Activated T-cell treated with anti-CD3 and anti-CD28 coated beads, Interleukin-2, amount 50 U/mL, for 72 hours (primary cell): ENCODE measurements around the gene TMEM175. TPM values are rescaled to one million over a fixed set of nuclear protein-coding genes. Genes with fewer than 3 reads are reported as not detected.

Experiments used
- ATAC-seq, 2 donors: fragments of 150-1000 bp; cut with Tn5 transposase; replicated peaks in 1 of 2; 2 replicates each; pipeline ENCODE4 v1.10.0; 2021; ENCODE audit warnings: moderate library complexity in 2 of 2, mild to moderate bottlenecking in 1 of 2
- DNase-seq, 2 donors: peaks; one replicate each; pipeline ENCODE4 v3.0.0; 2021 to 2022; ENCODE audit warnings: mixed read lengths in 1 of 2
- H3K27ac Mint-ChIP-seq: one replicate; pipeline ENCODE4 v1.8.0; 2022; ENCODE audit warnings: mild to moderate bottlenecking, moderate library complexity, mixed read lengths
- H3K27me3 Mint-ChIP-seq: one replicate; pipeline ENCODE4 v1.8.0; 2022; ENCODE audit warnings: low read depth, mixed read lengths
- H3K36me3 Mint-ChIP-seq, 2 donors: one replicate each; pipeline ENCODE4 v1.8.0; 2022; ENCODE audit warnings: mixed read lengths in 2 of 2, mild to moderate bottlenecking in 1 of 2; ENCODE audit not compliant: insufficient read depth in 2 of 2
- H3K4me1 Mint-ChIP-seq: one replicate; pipeline ENCODE4 v1.8.0; 2022; ENCODE audit warnings: low read depth, mixed read lengths
- H3K4me3 Mint-ChIP-seq, 2 donors: one replicate each; pipeline ENCODE4 v1.8.0; 2022; ENCODE audit warnings: mild to moderate bottlenecking in 2 of 2, mixed read lengths in 2 of 2, moderate library complexity in 2 of 2
- H3K9me3 Mint-ChIP-seq, 2 donors: one replicate each; pipeline ENCODE4 v1.8.0; 2022; ENCODE audit warnings: mixed read lengths in 2 of 2
- total RNA-seq, 2 donors: library from RNA; stranded (reverse); gene quantifications; one replicate each; pipeline ENCODE4 v1.2.3, GENCODE V29; 2022

TMEM175 gene
- total RNA-seq, 2 donors from 2014 or later, result 21.0 to 22.0 TPM

- DNase-seq (no peak), ATAC-seq (no peak)
- no peaks in the 10 kb centered on the region for H3K27me3 Mint-ChIP-seq
- H3K4me3 Mint-ChIP-seq, result no peak overlapping the region
- H3K36me3 Mint-ChIP-seq, result no peaks in the 10 kb centered on the region
- H3K27ac Mint-ChIP-seq, result no peak overlapping the region
- H3K9me3 Mint-ChIP-seq, result no peaks in the 10 kb centered on the region
- no peaks in the 10 kb centered on the region for H3K4me1 Mint-ChIP-seq
Observed at GRCh38 chr4:963276-964225, 31.3 kb downstream of the TMEM175 start.

- ATAC-seq, result no peak
- no peaks in the 10 kb centered on the region for H3K4me1 Mint-ChIP-seq
- DNase-seq, result no peak
- H3K27ac Mint-ChIP-seq, result no peak overlapping the region
- no peaks in the 10 kb centered on the region for H3K27me3 Mint-ChIP-seq
- H3K4me3 Mint-ChIP-seq, result no peak overlapping the region
- H3K36me3 Mint-ChIP-seq, result no peaks in the 10 kb centered on the region
- H3K9me3 Mint-ChIP-seq, result no peaks in the 10 kb centered on the region
Observed at GRCh38 chr4:964346-965025, 32.2 kb downstream of the TMEM175 start.

GRCh38 chr4:965048-965765 is 32.9 kb downstream of the TMEM175 start:
- Mint-ChIP-seq H3K9me3 (no peaks in the 10 kb centered on the region), H3K4me3 (no peak overlapping the region), H3K27me3 (no peaks in the 10 kb centered on the region), H3K27ac (no peak overlapping the region), H3K4me1 (no peaks in the 10 kb centered on the region), H3K36me3 (no peaks in the 10 kb centered on the region)
- ATAC-seq, result peak in 1 of 2 donors; percentile 20
- no peak for DNase-seq

- Mint-ChIP-seq H3K36me3 (no peaks in the 10 kb centered on the region), H3K4me1 (peaks cover 4% of the 10 kb centered on the region), H3K27ac (no peak overlapping the region), H3K9me3 (no peaks in the 10 kb centered on the region), H3K27me3 (no peaks in the 10 kb centered on the region), H3K4me3 (no peak overlapping the region)
- no peak for DNase-seq
- ATAC-seq, result no peak
Observed at GRCh38 chr4:965766-966134, 33.5 kb downstream of the TMEM175 start.

- no peak overlapping the region for H3K4me3 Mint-ChIP-seq
- no peaks in the 10 kb centered on the region for H3K36me3 Mint-ChIP-seq
- ATAC-seq, result no peak
- H3K9me3 Mint-ChIP-seq, result no peaks in the 10 kb centered on the region
- peaks cover 4% of the 10 kb centered on the region for H3K4me1 Mint-ChIP-seq
- H3K27ac Mint-ChIP-seq, result no peak overlapping the region
- DNase-seq, result no peak
- H3K27me3 Mint-ChIP-seq, result no peaks in the 10 kb centered on the region
Observed at GRCh38 chr4:966266-967112, 34.2 kb downstream of the TMEM175 start.

- no peaks in the 10 kb centered on the region for H3K36me3 Mint-ChIP-seq
- no peak overlapping the region for H3K4me3 Mint-ChIP-seq
- ATAC-seq (no peak), DNase-seq (no peak)
- no peak overlapping the region for H3K27ac Mint-ChIP-seq
- H3K4me1 Mint-ChIP-seq, result peaks cover 4% of the 10 kb centered on the region
- no peaks in the 10 kb centered on the region for H3K9me3 Mint-ChIP-seq
- no peaks in the 10 kb centered on the region for H3K27me3 Mint-ChIP-seq
Observed at GRCh38 chr4:967113-968104, 35.1 kb downstream of the TMEM175 start.

GRCh38 chr4:968221-968620 is 36.0 kb downstream of the TMEM175 start:
- DNase-seq (no peak), ATAC-seq (no peak)
- H3K9me3 Mint-ChIP-seq, result no peaks in the 10 kb centered on the region
- H3K27ac Mint-ChIP-seq, result no peak overlapping the region
- H3K27me3 Mint-ChIP-seq, result no peaks in the 10 kb centered on the region
- no peaks in the 10 kb centered on the region for H3K36me3 Mint-ChIP-seq
- peaks cover 4% of the 10 kb centered on the region for H3K4me1 Mint-ChIP-seq
- H3K4me3 Mint-ChIP-seq, result no peak overlapping the region

- Mint-ChIP-seq H3K27me3 (no peaks in the 10 kb centered on the region), H3K4me3 (no peak overlapping the region), H3K4me1 (peaks cover 4% of the 10 kb centered on the region), H3K27ac (no peak overlapping the region), H3K9me3 (no peaks in the 10 kb centered on the region), H3K36me3 (no peaks in the 10 kb centered on the region)
- DNase-seq, result no peak
- ATAC-seq, result no peak
Observed at GRCh38 chr4:968621-969394, 36.5 kb downstream of the TMEM175 start.

GRCh38 chr4:970046-970745 is 37.9 kb downstream of the TMEM175 start:
- DNase-seq, result no peak
- Mint-ChIP-seq H3K27me3 (no peaks in the 10 kb centered on the region), H3K27ac (no peak overlapping the region), H3K4me1 (peaks cover 4% of the 10 kb centered on the region), H3K4me3 (no peak overlapping the region), H3K36me3 (no peaks in the 10 kb centered on the region), H3K9me3 (no peaks in the 10 kb centered on the region)
- ATAC-seq, result no peak

- H3K27me3 Mint-ChIP-seq, result no peaks in the 10 kb centered on the region
- peaks cover 4% of the 10 kb centered on the region for H3K4me1 Mint-ChIP-seq
- ATAC-seq (no peak), DNase-seq (no peak)
- no peaks in the 10 kb centered on the region for H3K9me3 Mint-ChIP-seq
- H3K4me3 Mint-ChIP-seq, result peak overlapping the region in 1 of 2 donors; percentile 36
- H3K27ac Mint-ChIP-seq, result no peak overlapping the region
- H3K36me3 Mint-ChIP-seq, result no peaks in the 10 kb centered on the region
Observed at GRCh38 chr4:970854-971520, 38.7 kb downstream of the TMEM175 start.
